Glutamatergic neuron (in vitro differentiated cells): ENCODE measurements around the gene TPD52L2. TPM values are rescaled to one million over a fixed set of nuclear protein-coding genes. Genes with fewer than 3 reads are reported as not detected.
"Not testable (repeated sequence)": the region's sequence is repeated elsewhere in the genome, so short reads cannot be mapped to it uniquely, and the experiment has no call there.

Experiments used
- DNase-seq: peaks from one replicate; pipeline ENCODE4 v3.0.0; 2022
- H3K27ac Mint-ChIP-seq: one replicate; pipeline ENCODE4 v1.8.0; 2020; ENCODE audit warnings: mild to moderate bottlenecking, mixed read lengths, inconsistent platforms; ENCODE audit not compliant: unreplicated experiment
- H3K27me3 Mint-ChIP-seq: one replicate; pipeline ENCODE4 v1.8.0; 2020; ENCODE audit warnings: mild to moderate bottlenecking, moderate library complexity, mixed read lengths, inconsistent platforms; ENCODE audit not compliant: unreplicated experiment
- H3K36me3 Mint-ChIP-seq: one replicate; pipeline ENCODE4 v1.8.0; 2020; ENCODE audit warnings: mild to moderate bottlenecking, mixed read lengths, inconsistent platforms; ENCODE audit not compliant: unreplicated experiment
- H3K4me1 Mint-ChIP-seq: one replicate; pipeline ENCODE4 v1.8.0; 2020; ENCODE audit warnings: mild to moderate bottlenecking, low read depth, mixed read lengths, inconsistent platforms; ENCODE audit not compliant: unreplicated experiment
- H3K4me3 Mint-ChIP-seq: one replicate; pipeline ENCODE4 v1.8.0; 2020; ENCODE audit warnings: mild to moderate bottlenecking, mixed read lengths, inconsistent platforms; ENCODE audit not compliant: unreplicated experiment
- H3K9me3 Mint-ChIP-seq: one replicate; pipeline ENCODE4 v1.8.0; 2020; ENCODE audit warnings: mild to moderate bottlenecking, moderate library complexity, mixed read lengths, inconsistent platforms; ENCODE audit not compliant: unreplicated experiment
- total RNA-seq: library from RNA; stranded (reverse); fragmentation: NEBNext Ultra II Directional; extraction: Animal tissue kit (Norgen Biotek cat#: 25700); gene quantifications from one replicate; pipeline ENCODE4 v1.2.1, GENCODE V29; 2021; ENCODE audit not compliant: unreplicated experiment
- TF ChIP-seq, protein P1 (sequence below): fragments of 200-600 bp; sonication (generic); IDR thresholded peaks from one replicate; pipeline ENCODE4 v1.5.0; 2021; ENCODE audit not compliant: partially characterized antibody, unreplicated experiment

Gene TPD52L2
- total RNA-seq, 1 donor from 2014 or later = 109 TPM

- Mint-ChIP-seq H3K4me3 (peak overlapping the region; percentile 85), H3K9me3 (peaks cover 6% of the 10 kb centered on the region), H3K4me1 (peaks cover 12% of the 10 kb centered on the region), H3K27me3 (peaks cover 4% of the 10 kb centered on the region), H3K27ac (peak overlapping the region; percentile 23), H3K36me3 (no peaks in the 10 kb centered on the region)
- TF ChIP-seq, protein P1, sequence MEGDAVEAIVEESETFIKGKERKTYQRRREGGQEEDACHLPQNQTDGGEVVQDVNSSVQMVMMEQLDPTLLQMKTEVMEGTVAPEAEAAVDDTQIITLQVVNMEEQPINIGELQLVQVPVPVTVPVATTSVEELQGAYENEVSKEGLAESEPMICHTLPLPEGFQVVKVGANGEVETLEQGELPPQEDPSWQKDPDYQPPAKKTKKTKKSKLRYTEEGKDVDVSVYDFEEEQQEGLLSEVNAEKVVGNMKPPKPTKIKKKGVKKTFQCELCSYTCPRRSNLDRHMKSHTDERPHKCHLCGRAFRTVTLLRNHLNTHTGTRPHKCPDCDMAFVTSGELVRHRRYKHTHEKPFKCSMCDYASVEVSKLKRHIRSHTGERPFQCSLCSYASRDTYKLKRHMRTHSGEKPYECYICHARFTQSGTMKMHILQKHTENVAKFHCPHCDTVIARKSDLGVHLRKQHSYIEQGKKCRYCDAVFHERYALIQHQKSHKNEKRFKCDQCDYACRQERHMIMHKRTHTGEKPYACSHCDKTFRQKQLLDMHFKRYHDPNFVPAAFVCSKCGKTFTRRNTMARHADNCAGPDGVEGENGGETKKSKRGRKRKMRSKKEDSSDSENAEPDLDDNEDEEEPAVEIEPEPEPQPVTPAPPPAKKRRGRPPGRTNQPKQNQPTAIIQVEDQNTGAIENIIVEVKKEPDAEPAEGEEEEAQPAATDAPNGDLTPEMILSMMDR = no peak
- no peak for DNase-seq
These were observed 1.9 kb upstream of the TPD52L2 start for GRCh38 chr20:63863021-63863797.

DNA sequence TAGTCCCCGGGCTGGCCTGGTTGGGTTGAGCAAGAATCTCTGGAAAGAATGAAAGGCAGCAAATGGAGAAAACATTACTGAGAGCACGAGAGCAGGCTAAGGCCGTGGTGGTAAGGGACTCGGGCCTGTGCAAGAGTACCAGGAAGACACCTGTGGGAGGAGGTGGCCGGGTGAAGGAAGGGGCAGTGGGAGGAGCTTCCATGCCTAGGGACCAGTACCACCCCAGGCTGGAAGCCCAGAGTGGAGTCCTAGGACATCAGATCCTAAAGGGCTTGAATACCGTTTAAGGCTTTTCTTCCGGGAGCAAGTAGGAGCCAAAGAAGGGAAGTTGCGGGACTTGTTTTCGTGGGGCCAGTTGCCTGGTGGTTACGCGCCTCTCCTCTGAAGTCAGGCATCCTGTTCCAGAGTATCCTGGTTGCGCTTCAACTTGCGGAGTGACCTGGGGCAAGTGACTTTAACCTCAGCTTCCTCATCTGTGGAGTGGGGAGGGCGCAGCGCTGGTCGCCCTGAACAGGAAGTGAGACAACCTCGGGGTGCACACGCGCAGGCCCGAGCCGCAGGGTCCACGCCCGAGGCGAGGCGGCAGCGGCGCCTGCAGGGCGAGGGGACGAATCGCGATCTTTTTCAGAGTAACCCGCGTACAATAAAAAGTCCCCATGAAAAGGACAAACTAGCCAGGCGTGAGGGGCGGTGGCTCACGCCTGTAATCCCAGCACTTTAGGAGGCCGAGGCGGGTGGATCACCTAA lies 1.1 kb upstream of the TPD52L2 start:
- H3K4me3 Mint-ChIP-seq = peak overlapping the region; percentile 97
- H3K27ac Mint-ChIP-seq = peak overlapping the region; percentile 23
- H3K36me3 Mint-ChIP-seq = no peaks in the 10 kb centered on the region
- H3K27me3 Mint-ChIP-seq = peaks cover 4% of the 10 kb centered on the region
- peak; percentile 73 for DNase-seq
- peaks cover 12% of the 10 kb centered on the region for H3K4me1 Mint-ChIP-seq
- TF ChIP-seq, protein P1 = peak; percentile 34
- H3K9me3 Mint-ChIP-seq = peaks cover 9% of the 10 kb centered on the region

GRCh38 chr20:63864545-63864977 lies 509 bp upstream of the TPD52L2 start:
- Mint-ChIP-seq H3K4me3 (peak overlapping the region; percentile 97), H3K27me3 (peaks cover 4% of the 10 kb centered on the region), H3K36me3 (no peaks in the 10 kb centered on the region), H3K4me1 (peaks cover 13% of the 10 kb centered on the region), H3K27ac (peak overlapping the region; percentile 55), H3K9me3 (peaks cover 10% of the 10 kb centered on the region)
- no peak for DNase-seq
- TF ChIP-seq, protein P1 = peak; percentile 5

- H3K4me3 Mint-ChIP-seq = peak overlapping the region; percentile 25
- H3K36me3 Mint-ChIP-seq, DNase-seq, H3K9me3 Mint-ChIP-seq, H3K27me3 Mint-ChIP-seq, H3K27ac Mint-ChIP-seq: not testable (repeated sequence)
- H3K4me1 Mint-ChIP-seq = peaks cover 13% of the 10 kb centered on the region
These were observed 2.0 kb downstream of the TPD52L2 start for GRCh38 chr20:63867042-63867441.

- H3K36me3 Mint-ChIP-seq = no peaks in the 10 kb centered on the region
- peaks cover 4% of the 10 kb centered on the region for H3K27me3 Mint-ChIP-seq
- H3K4me1 Mint-ChIP-seq = peaks cover 15% of the 10 kb centered on the region
- peak overlapping the region; percentile 65 for H3K4me3 Mint-ChIP-seq
- H3K27ac Mint-ChIP-seq = peak overlapping the region; percentile 86
- TF ChIP-seq, protein P1 = no peak
- DNase-seq = no peak
- H3K9me3 Mint-ChIP-seq = peaks cover 9% of the 10 kb centered on the region
These were observed 3.2 kb downstream of the TPD52L2 start for GRCh38 chr20:63868264-63868663.
